SK-N-SH treated with all-trans-retinoic acid at 6 μM for 48 hours (cell line): ENCODE results near the gene THRB.

Experiments
- CREB5 ChIP-seq: fragments of 250-450 bp; sonication (Bioruptor Pico); IDR thresholded peaks from 2 replicates; pipeline ENCODE4 v1.5.1; 2020; ENCODE audit warnings: low read depth, mild to moderate bottlenecking, moderate library complexity
- OSR1 ChIP-seq: fragments of 250-450 bp; sonication (Bioruptor Pico); IDR thresholded peaks from 2 replicates; pipeline ENCODE4 v1.8.0; 2022; ENCODE audit warnings: moderate library complexity, mild to moderate bottlenecking, inconsistent platforms
- RARB ChIP-seq: fragments of 250-450 bp; sonication (Bioruptor Pico); IDR thresholded peaks from 2 replicates; pipeline ENCODE4 v1.8.0; 2021; ENCODE audit warnings: mild to moderate bottlenecking, moderate library complexity
- TOX ChIP-seq: fragments of 250-450 bp; sonication (Bioruptor Pico); IDR thresholded peaks from 2 replicates; pipeline ENCODE4 v1.8.0; 2021; ENCODE audit warnings: mild to moderate bottlenecking, moderate library complexity, borderline replicate concordance
- ZFP30 ChIP-seq: fragments of 450-650 bp; formaldehyde crosslinking; IDR thresholded peaks from 2 replicates; pipeline ENCODE4 v1.5.0; 2022; ENCODE audit warnings: mild to moderate bottlenecking, moderate library complexity

- TF ChIP-seq ZFP30 (CRISPR knock-in tag): no peak
- TF ChIP-seq CREB5 (CRISPR knock-in tag): no peak
- no peak for TF ChIP-seq OSR1 (CRISPR knock-in tag)
- TF ChIP-seq RARB (CRISPR knock-in tag): no peak
- TF ChIP-seq TOX (CRISPR knock-in tag): no peak
Measured at GRCh38 chr3:24253336-24253735, 241.3 kb downstream of the THRB start.
